ENCODE measurements around the gene DIDO1.

DIDO1 gene

GRCh38 chr20:62907384-62908317 is 18.7 kb downstream of the DIDO1 start:
- DNase-seq, result peak; percentile 43

GRCh38 chr20:62906647-62907375 is 19.5 kb downstream of the DIDO1 start:
- DNase-seq, result no peak

- no peak for DNase-seq
These were observed 20.1 kb downstream of the DIDO1 start for GRCh38 chr20:62906209-62906608.

- DNase-seq, result no peak
These were observed 20.7 kb downstream of the DIDO1 start for GRCh38 chr20:62905536-62906117.

- no peak for DNase-seq
These were observed 23.2 kb downstream of the DIDO1 start for GRCh38 chr20:62902926-62903615.

- no peak for DNase-seq
These were observed 24.4 kb downstream of the DIDO1 start for GRCh38 chr20:62901891-62902290.

GRCh38 chr20:62900692-62901584 is 25.4 kb downstream of the DIDO1 start:
- DNase-seq, result no peak

- DNase-seq, result peak; percentile 84
These were observed 26.1 kb downstream of the DIDO1 start for GRCh38 chr20:62900052-62900691.

GRCh38 chr20:62899633-62900051 is 26.7 kb downstream of the DIDO1 start:
- no peak for DNase-seq

GRCh38 chr20:62898970-62899632 is 27.2 kb downstream of the DIDO1 start:
- DNase-seq, result peak; percentile 89

GRCh38 chr20:62898093-62898964 is 28.0 kb downstream of the DIDO1 start:
- no peak for DNase-seq

- DNase-seq, result no peak
These were observed 28.6 kb downstream of the DIDO1 start for GRCh38 chr20:62897666-62898065.

GRCh38 chr20:62896526-62896925 is 29.8 kb downstream of the DIDO1 start:
- DNase-seq, result no peak

GRCh38 chr20:62895539-62895938 is 30.8 kb downstream of the DIDO1 start:
- no peak for DNase-seq

- DNase-seq, result no peak
These were observed 32.0 kb downstream of the DIDO1 start for GRCh38 chr20:62894261-62894660.

- no peak for DNase-seq
These were observed 32.6 kb downstream of the DIDO1 start for GRCh38 chr20:62893700-62894099.

- DNase-seq, result no peak
These were observed 33.7 kb downstream of the DIDO1 start for GRCh38 chr20:62892348-62893304.

GRCh38 chr20:62891111-62891510 is 35.2 kb downstream of the DIDO1 start:
- DNase-seq, result peak; percentile 57

- no peak for DNase-seq
These were observed 35.9 kb downstream of the DIDO1 start for GRCh38 chr20:62890444-62890843.

Measured in activated CD4-positive, alpha-beta T cell treated with anti-CD3 and anti-CD28 coated beads, Interleukin-10, Interleukin-2, amounts not matched to agents 100 ng/mL and 50 ng/mL, durations not matched to agents 16 hours and 8 hours (primary cell).